Dendritic cell treated with granulocyte-macrophage colony-stimulating factor and Interleukin-4, amounts not matched to agents 40 ng/mL and 50 ng/mL, for 4 days (primary cell): ENCODE measurements around the gene PDE10A.

ENCODE experiments used
- H3K27ac Mint-ChIP-seq: one replicate; pipeline ENCODE4 v1.8.0; 2022; ENCODE audit warnings: mild to moderate bottlenecking, mixed read lengths
- H3K27me3 Mint-ChIP-seq: one replicate; pipeline ENCODE4 v1.8.0; 2022; ENCODE audit warnings: mild to moderate bottlenecking, mixed read lengths
- H3K36me3 Mint-ChIP-seq: one replicate; pipeline ENCODE4 v1.8.0; 2022; ENCODE audit warnings: low read depth, mixed read lengths
- H3K4me1 Mint-ChIP-seq: one replicate; pipeline ENCODE4 v1.8.0; 2022; ENCODE audit warnings: low read depth, mixed read lengths
- H3K4me3 Mint-ChIP-seq: one replicate; pipeline ENCODE4 v1.8.0; 2022; ENCODE audit warnings: mild to moderate bottlenecking, moderate library complexity, mixed read lengths
- H3K9me3 Mint-ChIP-seq: one replicate; pipeline ENCODE4 v1.8.0; 2022; ENCODE audit warnings: mixed read lengths
- intact Hi-C: fragments of 100-400 bp; cut with micrococcal nuclease; formaldehyde crosslinking; loops from one replicate; pipeline ENCODE4 v1.15.0; 2022

Gene PDE10A

DNA sequence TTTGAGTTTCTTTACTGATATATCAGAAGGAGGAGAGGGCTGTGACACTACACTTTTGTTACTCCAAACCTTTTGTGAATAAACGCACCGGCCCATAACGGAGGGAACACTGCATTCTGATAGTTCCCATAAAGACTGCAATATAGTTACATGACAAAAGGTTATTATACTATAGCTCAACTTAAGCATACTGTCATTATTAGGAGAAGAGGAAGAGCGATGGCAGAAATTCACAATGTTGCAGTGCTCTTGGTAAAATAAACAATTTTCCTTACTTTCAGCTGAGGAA, 2.3 kb upstream of the PDE10A start:
- intact Hi-C loops: no loop called here
- H3K4me3 Mint-ChIP-seq: no peak overlapping the region
- H3K27ac Mint-ChIP-seq: no peak overlapping the region

DNA sequence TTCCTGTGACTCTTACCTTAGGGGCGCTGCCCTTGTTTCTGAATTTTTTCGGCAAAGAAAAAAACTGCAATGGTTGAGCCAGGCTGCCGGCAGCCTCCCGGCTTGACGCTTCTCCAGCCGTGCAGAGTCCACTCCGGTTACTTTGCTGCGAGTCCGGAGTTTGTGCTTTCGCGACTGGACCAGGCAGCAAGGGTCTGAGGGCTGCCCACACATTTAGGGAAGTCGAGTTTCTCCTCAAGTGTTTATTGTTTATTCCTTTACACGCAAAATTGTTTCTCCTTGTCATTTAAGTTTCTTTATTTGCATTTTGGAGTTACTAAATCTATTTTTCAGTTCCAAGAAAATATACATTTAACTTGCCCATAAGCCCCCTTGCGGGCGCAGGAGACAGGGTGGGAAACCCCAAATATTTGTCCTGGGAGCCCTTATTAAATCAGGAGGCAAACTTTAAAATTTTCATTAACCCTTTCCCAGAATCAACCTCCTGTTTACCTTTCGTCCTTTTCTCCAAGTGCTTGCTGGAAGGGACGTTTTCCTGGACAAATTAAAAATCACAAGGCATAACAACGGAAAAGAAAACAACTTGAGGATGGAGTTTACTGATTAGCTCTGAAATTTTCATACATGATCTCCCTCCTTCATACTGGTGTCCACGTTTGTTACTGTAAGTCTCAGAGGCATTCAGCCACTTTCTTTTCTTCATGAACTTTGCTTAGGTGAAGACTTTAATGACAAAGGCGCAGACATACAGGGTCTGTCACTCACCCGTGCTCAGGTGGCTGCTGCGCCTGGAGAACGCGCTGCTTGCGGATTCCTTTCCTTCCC, 1.7 kb upstream of the PDE10A start:
- intact Hi-C loops: no loop called here
- no peaks in the 10 kb centered on the region for H3K36me3 Mint-ChIP-seq
- peaks cover 56% of the 10 kb centered on the region for H3K27me3 Mint-ChIP-seq
- H3K4me1 Mint-ChIP-seq: no peaks in the 10 kb centered on the region
- no peak overlapping the region for H3K4me3 Mint-ChIP-seq
- H3K27ac Mint-ChIP-seq: no peak overlapping the region
- no peaks in the 10 kb centered on the region for H3K9me3 Mint-ChIP-seq

More for the DNA sequence above, 2.3 kb upstream of the PDE10A start:
- no peaks in the 10 kb centered on the region for H3K9me3 Mint-ChIP-seq
- H3K4me1 Mint-ChIP-seq: no peaks in the 10 kb centered on the region
- H3K36me3 Mint-ChIP-seq: no peaks in the 10 kb centered on the region
- peaks cover 50% of the 10 kb centered on the region for H3K27me3 Mint-ChIP-seq

DNA sequence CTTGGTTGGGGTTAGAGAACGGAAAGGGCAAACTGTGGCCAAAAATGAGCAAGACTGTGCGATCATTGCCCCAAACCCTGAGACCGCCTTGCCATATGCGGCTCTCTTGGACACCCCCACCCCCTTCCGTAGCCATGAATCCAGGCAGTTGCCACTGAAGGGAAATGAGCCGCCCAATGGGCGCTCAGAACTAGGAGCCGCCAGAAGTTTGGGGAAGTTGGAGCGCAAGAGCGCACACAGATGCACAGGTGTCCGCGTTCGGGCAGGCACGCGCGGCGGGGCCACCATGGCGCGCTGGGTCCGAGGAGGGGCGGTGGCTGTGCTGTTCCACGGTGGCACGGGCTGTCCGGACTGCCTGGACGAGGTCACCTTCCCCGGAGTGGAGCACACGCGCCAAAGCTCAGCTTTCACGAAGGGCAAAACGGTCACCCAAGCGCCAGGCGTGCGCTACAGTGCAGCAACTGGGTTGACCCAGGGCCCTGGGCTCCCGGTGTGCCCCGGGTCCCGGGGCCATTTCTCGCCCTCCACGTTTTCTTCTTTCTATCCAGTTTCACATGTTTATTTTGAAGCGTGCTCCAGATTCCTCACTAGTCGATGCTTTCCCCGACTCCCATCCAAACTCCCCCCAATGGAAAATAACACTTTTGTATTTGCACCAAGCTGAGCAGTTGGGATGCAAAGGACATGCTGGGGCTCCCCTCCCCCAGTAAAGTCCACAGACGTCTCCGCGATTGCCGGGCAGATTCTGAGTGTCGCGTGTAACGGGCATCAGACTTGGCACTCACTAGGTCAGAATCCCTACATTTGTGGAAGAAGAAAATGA, 906 bp upstream of the PDE10A start:
- peaks cover 61% of the 10 kb centered on the region for H3K27me3 Mint-ChIP-seq
- intact Hi-C loops: no loop called here
- H3K36me3 Mint-ChIP-seq: no peaks in the 10 kb centered on the region
- no peaks in the 10 kb centered on the region for H3K4me1 Mint-ChIP-seq
- H3K9me3 Mint-ChIP-seq: no peaks in the 10 kb centered on the region
- H3K27ac Mint-ChIP-seq: no peak overlapping the region
- H3K4me3 Mint-ChIP-seq: no peak overlapping the region

DNA sequence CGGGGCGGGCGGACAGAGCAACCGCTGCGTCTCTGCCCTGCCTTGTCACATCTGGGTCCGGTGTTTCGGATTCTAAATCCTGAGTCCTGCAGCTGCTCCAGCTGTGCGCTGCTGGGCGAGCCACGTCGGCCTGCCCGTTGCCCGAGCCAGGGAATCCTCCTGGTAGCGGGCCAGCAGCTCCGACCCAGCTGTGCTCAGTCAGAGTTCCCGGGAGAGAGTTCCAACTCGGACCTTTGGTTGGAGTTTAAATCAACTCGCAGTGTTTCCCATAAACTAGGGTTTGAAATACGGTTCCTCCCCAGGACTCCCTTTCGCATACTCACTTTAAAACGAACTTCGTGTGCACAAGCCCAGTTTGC, 315 bp upstream of the PDE10A start:
- no peak overlapping the region for H3K27ac Mint-ChIP-seq
- no peak overlapping the region for H3K4me3 Mint-ChIP-seq
- intact Hi-C loops: no loop called here
- no peaks in the 10 kb centered on the region for H3K36me3 Mint-ChIP-seq
- peaks cover 63% of the 10 kb centered on the region for H3K27me3 Mint-ChIP-seq
- H3K4me1 Mint-ChIP-seq: no peaks in the 10 kb centered on the region
- H3K9me3 Mint-ChIP-seq: no peaks in the 10 kb centered on the region

DNA sequence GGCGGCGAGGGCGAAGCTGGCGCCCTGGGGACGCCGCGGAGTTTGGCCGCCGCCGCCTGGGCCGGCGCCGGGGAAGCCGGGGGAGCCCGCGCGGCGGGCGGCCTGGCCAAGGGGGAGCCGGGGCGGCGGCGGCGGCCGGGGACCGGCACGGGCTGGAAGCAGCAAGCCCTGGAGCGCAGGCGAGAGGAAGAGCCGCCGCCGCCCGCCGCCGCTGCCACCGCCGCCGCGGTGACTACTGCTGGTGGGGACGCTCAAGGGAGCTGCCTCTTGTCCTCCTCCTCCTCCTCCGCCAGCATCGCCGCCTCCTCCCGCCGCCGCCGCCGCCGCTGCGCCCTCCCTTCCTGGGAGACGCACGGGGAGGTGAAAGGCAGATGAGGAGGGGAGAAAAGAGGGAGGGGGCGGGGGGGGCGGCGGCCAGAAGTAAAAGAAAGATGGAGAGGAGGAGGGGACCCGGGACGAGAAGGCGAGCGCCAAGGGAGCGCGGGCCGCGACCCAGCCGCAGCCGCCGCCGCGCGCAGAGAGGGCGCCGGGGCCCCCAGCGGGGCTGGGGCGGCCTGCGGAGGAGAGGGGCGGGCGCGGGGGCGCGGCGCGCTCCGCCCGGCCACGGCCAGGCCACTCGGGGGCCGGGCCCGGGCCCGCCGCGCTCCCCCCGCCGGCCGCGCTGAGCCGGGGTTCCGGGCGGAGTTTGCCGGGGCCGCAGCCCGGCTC, 846 bp downstream of the PDE10A start:
- Mint-ChIP-seq H3K9me3 (no peaks in the 10 kb centered on the region), H3K27ac (no peak overlapping the region), H3K36me3 (no peaks in the 10 kb centered on the region), H3K27me3 (peaks cover 66% of the 10 kb centered on the region), H3K4me3 (no peak overlapping the region), H3K4me1 (no peaks in the 10 kb centered on the region)
- intact Hi-C loops: no loop called here

DNA sequence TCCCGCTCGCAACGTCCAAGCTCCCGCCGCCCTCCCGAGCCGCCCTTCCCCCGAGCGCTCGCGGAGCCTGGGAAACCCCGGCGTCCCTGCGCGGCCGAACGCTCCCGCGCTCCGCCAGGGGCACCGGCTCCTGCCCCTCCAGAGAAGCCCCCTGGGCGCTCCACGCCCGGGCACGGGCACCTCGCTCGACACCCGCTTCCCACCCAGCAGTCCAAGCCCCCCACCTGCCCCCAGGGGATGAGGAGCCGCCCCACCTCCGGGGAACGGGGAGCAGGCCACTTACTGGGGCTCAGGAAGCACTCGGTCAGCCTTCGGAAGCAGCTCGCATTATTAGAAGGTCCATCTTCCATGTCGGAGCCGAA, 1.4 kb downstream of the PDE10A start:
- H3K27me3 Mint-ChIP-seq: peaks cover 64% of the 10 kb centered on the region
- H3K9me3 Mint-ChIP-seq: no peaks in the 10 kb centered on the region
- no peaks in the 10 kb centered on the region for H3K36me3 Mint-ChIP-seq
- H3K4me1 Mint-ChIP-seq: no peaks in the 10 kb centered on the region
- H3K4me3 Mint-ChIP-seq: no peak overlapping the region
- H3K27ac Mint-ChIP-seq: no peak overlapping the region
- intact Hi-C loops: no loop called here

DNA sequence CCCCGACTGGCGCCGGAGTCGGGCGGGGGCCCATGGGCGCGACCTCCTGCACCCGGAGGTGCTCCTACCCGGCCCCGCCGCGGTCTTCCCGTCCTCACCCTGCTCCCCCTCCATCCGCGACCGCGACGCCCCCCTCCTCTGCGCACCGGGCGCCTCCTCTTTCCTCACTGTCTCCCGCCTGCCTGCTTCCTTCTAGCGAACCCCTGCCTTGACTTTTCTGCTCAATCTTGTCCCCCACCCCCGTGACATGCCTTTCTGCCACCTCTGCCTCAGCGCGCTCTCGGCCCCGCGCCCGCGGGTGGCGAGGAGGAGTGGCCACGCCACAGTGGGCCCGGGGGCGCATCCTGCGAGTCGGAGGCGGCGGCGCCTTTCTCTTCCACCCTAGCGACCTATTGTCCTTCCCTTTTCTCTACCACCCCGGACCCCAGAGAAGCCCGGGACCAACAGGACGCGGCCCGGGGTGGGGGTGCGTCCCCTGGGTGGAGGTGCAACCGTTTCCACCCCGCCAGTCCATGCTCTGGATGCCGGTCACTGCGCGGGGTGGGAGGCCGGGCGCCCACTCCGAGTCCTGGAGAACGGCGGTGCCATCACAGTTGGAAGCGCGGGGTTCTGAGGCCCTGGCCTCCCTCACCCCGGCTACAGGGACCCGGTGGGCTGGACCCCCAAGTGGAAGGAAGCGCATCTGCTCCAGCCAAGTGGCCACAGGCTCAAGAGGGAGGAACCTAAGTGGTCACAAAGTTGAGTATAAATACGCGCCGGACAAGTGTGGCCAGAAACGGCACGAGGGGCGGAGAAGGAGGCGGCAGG, 2.0 kb downstream of the PDE10A start:
- intact Hi-C loops: no loop called here
- Mint-ChIP-seq H3K36me3 (no peaks in the 10 kb centered on the region), H3K4me1 (no peaks in the 10 kb centered on the region), H3K9me3 (no peaks in the 10 kb centered on the region), H3K27me3 (peaks cover 61% of the 10 kb centered on the region), H3K4me3 (no peak overlapping the region), H3K27ac (no peak overlapping the region)

DNA sequence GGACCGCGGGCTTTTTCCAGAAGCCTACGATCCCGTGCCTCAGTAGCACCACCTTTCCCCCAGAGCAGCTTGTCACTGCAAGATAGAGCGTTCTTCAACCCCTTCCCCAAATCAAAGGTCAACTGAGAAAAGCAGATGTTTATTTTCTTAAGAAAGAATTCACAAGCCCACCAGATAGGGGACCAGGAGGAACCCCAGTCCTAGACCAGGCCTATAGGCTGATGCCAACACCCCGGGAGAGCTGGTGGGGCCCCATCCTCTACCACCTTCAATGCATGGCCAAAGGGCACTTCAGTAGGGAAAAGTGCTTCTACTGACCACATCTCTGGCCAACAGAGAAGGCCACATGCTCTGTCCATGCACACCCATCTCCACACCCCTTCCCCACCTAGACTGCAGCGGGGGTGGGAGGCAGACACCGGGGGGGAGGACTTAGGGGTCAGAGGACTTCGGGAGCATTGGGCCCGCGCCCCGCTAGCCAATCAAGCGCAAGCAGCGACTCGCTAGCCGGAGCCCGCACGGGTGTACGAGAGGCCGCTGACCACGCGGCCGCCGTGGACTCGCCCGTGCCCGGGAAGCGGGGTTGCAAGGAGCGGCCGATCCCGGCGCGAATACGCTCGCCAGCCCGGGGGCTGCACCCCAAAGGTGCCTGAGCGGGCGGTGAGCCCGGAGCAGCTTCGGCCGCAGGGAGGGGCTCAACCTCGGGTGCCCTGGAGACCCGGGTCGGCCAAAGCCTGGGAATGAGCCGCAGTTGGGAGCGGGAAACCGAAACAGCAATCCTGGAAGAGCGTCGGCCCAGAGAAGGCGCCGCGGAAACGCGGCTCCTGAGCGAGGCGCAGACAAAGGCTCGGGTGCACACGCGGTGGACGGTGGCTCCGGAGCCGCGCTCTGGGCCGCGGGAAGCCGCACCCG, 2.8 kb downstream of the PDE10A start:
- intact Hi-C loops: no loop called here
- Mint-ChIP-seq H3K9me3 (no peaks in the 10 kb centered on the region), H3K36me3 (no peaks in the 10 kb centered on the region), H3K4me3 (no peak overlapping the region), H3K4me1 (no peaks in the 10 kb centered on the region), H3K27ac (no peak overlapping the region), H3K27me3 (peaks cover 57% of the 10 kb centered on the region)

DNA sequence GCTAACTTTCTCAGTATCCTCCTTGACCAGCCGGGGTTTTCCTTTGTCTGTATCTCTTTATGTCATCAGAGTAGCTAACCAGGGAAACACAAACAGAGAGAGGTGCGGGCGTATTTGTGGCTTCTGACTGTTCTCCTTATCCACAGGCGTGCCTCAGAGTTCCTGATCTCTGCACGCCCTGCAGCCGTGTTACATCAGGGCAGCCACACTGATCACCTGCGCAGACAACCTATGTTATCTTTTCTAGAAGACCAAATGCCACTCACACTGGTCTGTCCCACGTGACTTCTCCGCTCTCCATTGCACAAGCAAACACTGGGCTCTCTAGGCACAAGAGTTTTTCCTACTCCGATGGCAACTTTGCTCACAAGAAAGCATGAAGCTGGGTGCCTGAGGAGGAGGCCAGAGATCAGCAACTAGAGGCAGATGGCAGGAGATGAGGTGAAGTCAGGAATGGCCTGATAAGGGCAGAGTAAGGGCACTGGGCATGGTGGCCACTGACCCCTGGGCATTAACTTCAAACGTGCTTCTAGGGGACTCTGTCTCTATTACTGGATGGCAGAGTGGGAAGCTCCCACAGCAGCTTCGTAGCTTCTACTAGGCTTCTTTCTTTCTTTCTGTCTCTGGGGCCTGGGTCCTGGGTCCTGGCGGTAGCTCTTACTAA, 4.5 kb downstream of the PDE10A start:
- no peaks in the 10 kb centered on the region for H3K9me3 Mint-ChIP-seq
- H3K27ac Mint-ChIP-seq: no peak overlapping the region
- intact Hi-C loops: no loop called here
- H3K27me3 Mint-ChIP-seq: peaks cover 40% of the 10 kb centered on the region
- no peak overlapping the region for H3K4me3 Mint-ChIP-seq
- H3K4me1 Mint-ChIP-seq: no peaks in the 10 kb centered on the region
- no peaks in the 10 kb centered on the region for H3K36me3 Mint-ChIP-seq

DNA sequence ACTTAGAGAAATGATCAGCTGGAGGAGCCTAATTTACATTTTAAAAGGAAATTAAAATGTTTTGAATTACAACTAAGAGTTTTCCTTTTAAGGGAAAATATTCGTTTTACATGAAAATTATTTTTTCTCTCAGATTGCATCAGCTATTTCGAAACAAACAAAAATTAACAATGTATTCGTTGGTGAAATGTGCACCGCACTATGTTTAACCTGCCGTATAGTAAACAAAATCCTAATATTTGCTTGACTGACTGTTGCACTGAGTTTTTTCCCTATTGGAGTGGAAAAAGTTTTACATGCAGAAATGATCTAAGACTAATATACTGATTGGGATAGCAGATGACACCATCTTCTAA, 5.7 kb downstream of the PDE10A start:
- Mint-ChIP-seq H3K4me1 (no peaks in the 10 kb centered on the region), H3K27me3 (peaks cover 34% of the 10 kb centered on the region), H3K27ac (no peak overlapping the region), H3K36me3 (no peaks in the 10 kb centered on the region), H3K9me3 (no peaks in the 10 kb centered on the region), H3K4me3 (no peak overlapping the region)
- intact Hi-C loops: no loop called here

DNA sequence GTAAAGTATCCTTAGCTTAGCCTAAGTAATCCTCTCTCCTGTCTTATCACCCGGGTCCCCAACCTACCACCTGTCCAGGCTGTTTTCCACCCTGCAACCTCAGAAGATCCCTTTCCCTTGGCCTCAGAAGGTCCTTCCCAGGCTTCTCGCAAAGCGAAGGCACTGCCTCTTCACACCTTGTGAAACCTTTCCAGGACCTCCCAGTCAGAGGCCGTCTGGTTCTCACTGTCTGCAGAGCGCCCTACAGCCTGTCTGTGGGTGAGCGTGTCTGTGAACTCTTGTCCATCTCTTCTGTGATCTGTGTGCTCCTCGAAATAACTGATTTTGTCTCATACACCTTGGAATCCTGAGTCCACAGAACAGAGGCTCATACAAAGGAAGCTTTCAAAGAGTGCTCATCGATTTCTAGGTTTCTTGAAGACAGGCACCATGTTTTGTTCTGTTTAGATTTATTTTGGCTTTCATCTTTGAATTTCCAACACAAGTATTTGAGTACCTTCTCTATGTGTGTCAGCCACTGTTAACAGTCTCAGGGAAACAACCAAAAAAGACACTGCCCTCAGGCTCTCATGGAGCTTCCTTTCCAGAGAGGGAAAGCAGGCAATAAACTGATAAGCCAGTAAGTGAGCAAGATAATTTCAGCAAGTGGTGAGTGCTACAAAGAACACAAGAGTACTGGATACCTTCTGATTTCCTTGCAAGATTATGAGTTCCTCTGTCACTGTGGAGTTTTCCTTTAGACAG, 6.3 kb downstream of the PDE10A start:
- Mint-ChIP-seq H3K9me3 (no peaks in the 10 kb centered on the region), H3K27me3 (peaks cover 30% of the 10 kb centered on the region), H3K4me3 (no peak overlapping the region), H3K36me3 (no peaks in the 10 kb centered on the region), H3K27ac (no peak overlapping the region), H3K4me1 (no peaks in the 10 kb centered on the region)
- intact Hi-C loops: no loop called here

DNA sequence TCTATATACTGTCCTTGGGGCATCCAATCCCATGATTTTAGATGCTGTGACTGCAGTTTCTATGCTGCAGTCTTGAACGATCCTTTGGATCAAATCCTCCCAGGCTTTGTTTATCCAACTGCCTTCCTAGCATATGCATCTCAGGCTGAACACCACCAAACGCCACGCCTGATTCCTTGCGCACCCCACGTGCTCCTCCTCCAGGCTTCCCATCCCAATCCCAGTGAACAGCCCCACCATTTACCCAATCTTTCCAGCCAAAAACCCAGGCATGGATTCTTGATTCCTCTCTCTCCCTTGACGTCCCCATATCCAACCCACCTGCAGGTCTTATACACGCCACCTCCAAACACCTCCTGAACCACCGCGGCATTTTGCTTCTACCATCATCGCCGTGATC, 7.8 kb downstream of the PDE10A start:
- H3K27me3 Mint-ChIP-seq: peaks cover 18% of the 10 kb centered on the region
- H3K36me3 Mint-ChIP-seq: no peaks in the 10 kb centered on the region
- no peaks in the 10 kb centered on the region for H3K4me1 Mint-ChIP-seq
- intact Hi-C loops: no loop called here
- H3K9me3 Mint-ChIP-seq: no peaks in the 10 kb centered on the region
- H3K27ac Mint-ChIP-seq: no peak overlapping the region
- H3K4me3 Mint-ChIP-seq: no peak overlapping the region
